Kidney epithelial cell (primary cell): ENCODE data around the gene FGGY. TPM values are rescaled to one million over a fixed set of nuclear protein-coding genes. Genes with fewer than 3 reads are reported as not detected.

Experiments
- DNase-seq: peaks from one replicate; pipeline ENCODE4 v3.0.0-alpha.2; 2010; ENCODE audit warnings: low read depth
- H3K27me3 ChIP-seq: 2 replicates; pipeline ENCODE4 v1.6.0; 2011; ENCODE audit warnings: low read length; ENCODE audit not compliant: control insufficient read depth, insufficient read depth
- H3K36me3 ChIP-seq: 2 replicates; pipeline ENCODE4 v1.5.1; 2011; ENCODE audit warnings: low read length; ENCODE audit not compliant: control insufficient read depth, insufficient read depth
- H3K4me3 ChIP-seq: 2 replicates; pipeline ENCODE4 v1.5.1; 2011; ENCODE audit warnings: low read depth, mild to moderate bottlenecking, control low read depth, low read length
- CTCF ChIP-seq: IDR thresholded peaks from 2 replicates; pipeline ENCODE4 v1.5.1; 2011; ENCODE audit warnings: mild to moderate bottlenecking, moderate library complexity, low read length, control low read depth, inconsistent platforms; ENCODE audit not compliant: insufficient read depth, poor library complexity, severe bottlenecking
- total RNA-seq: library from RNA; depleted of rRNA; stranded (reverse); fragments of >200 nt; gene quantifications from 2 replicates; pipeline ENCODE4 v1.2.3, GENCODE V29; 2015

The FGGY gene
- total RNA-seq, 1 donor from 2014 or later = 8.6 TPM

- H3K27me3 ChIP-seq = no peaks in the 10 kb centered on the region
- DNase-seq = no peak
- no peak for TF ChIP-seq CTCF
These were observed 176.9 kb downstream of the FGGY start for GRCh38 chr1:59473831-59474230.

GRCh38 chr1:59474496-59474895, 177.6 kb downstream of the FGGY start:
- DNase-seq = no peak
- no peak overlapping the region for H3K4me3 ChIP-seq
- H3K36me3 ChIP-seq = no peaks in the 10 kb centered on the region
- H3K27me3 ChIP-seq = no peaks in the 10 kb centered on the region
- no peak for TF ChIP-seq CTCF

More at GRCh38 chr1:59473831-59474230, 176.9 kb downstream of the FGGY start:
- Histone ChIP-seq H3K36me3 (no peaks in the 10 kb centered on the region), H3K4me3 (no peak overlapping the region)

DNA sequence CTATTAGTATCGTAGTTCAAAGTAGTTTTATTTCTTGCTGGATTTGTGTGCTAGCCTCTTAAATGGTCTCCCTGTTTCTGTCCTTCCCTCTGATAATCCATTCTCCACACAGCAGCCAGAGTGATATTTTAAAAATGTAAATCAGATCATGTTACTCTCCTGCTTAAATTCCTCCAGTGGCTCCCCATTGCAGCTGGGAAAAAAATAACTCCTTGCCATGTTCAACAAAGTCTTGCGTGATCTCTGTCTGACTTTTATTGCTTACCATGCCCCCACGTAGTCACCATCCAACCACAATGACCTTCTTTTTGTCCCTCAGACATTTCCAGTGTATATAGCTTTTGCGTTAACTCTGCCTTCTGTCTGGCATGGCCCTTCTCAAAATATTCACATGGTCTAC, 178.8 kb downstream of the FGGY start:
- no peak for TF ChIP-seq CTCF
- no peaks in the 10 kb centered on the region for H3K36me3 ChIP-seq
- H3K4me3 ChIP-seq = no peak overlapping the region
- DNase-seq = no peak
- H3K27me3 ChIP-seq = no peaks in the 10 kb centered on the region

- Histone ChIP-seq H3K4me3 (no peak overlapping the region), H3K27me3 (no peaks in the 10 kb centered on the region), H3K36me3 (no peaks in the 10 kb centered on the region)
- no peak for DNase-seq
- no peak for TF ChIP-seq CTCF
These were observed 180.4 kb downstream of the FGGY start for GRCh38 chr1:59477286-59477685.

- DNase-seq = no peak
- no peak for TF ChIP-seq CTCF
- no peak overlapping the region for H3K4me3 ChIP-seq
- H3K36me3 ChIP-seq = no peaks in the 10 kb centered on the region
- H3K27me3 ChIP-seq = no peaks in the 10 kb centered on the region
These were observed 181.0 kb downstream of the FGGY start for GRCh38 chr1:59477867-59478266.

- no peaks in the 10 kb centered on the region for H3K27me3 ChIP-seq
- H3K4me3 ChIP-seq = no peak overlapping the region
- H3K36me3 ChIP-seq = no peaks in the 10 kb centered on the region
- DNase-seq = no peak
- no peak for TF ChIP-seq CTCF
These were observed 181.9 kb downstream of the FGGY start for GRCh38 chr1:59478822-59479221.
